PC-3 (cell line): ENCODE results near the gene COL19A1. TPM values are rescaled to one million over a fixed set of nuclear protein-coding genes. Genes with fewer than 3 reads are reported as not detected.
"Not testable (repeated sequence)": the region's sequence is repeated elsewhere in the genome, so short reads cannot be mapped to it uniquely, and the experiment has no call there.

Experiments used
- ATAC-seq: fragments of 200-7000 bp; cut with Tn5 transposase; 2 replicates; pipeline ENCODE4 v1.9.1; 2020; ENCODE audit warnings: mild to moderate bottlenecking, moderate library complexity
- BruUV-seq: library from RNA; stranded (reverse); fragments of 400-500 nt; replicated peaks from 2 replicates; lab custom pipeline; 2021; lab: Mats Ljungman, UMichigan
- CTCF ChIA-PET: fragments of 300-600 bp; sonication (Branson Sonifier 250); formaldehyde crosslinking; loops from one replicate; lab custom pipeline; 2022; ENCODE audit warnings: antibody characterized with exemption; lab: Charles Lee
- POLR2A ChIA-PET: fragments of 300-600 bp; sonication (Branson Sonifier 250); formaldehyde crosslinking; loops from one replicate; lab custom pipeline; 2022; ENCODE audit warnings: antibody characterized with exemption; ENCODE audit not compliant: unreplicated experiment; lab: Charles Lee
- DNase-seq: peaks from one replicate; pipeline ENCODE4 v3.0.0-alpha.2; 2015
- H2AFZ ChIP-seq: fragments of 300-600 bp; sonication (generic); 2 replicates; pipeline ENCODE4 v1.6.0; 2016; ENCODE audit warnings: antibody characterized with exemption, low read length
- H3F3A ChIP-seq: fragments of 300-600 bp; sonication (generic); one replicate; pipeline ENCODE4 v1.6.0; 2017; ENCODE audit warnings: antibody characterized with exemption, low read length, control low read depth, mild to moderate bottlenecking; ENCODE audit not compliant: unreplicated experiment
- H3K27ac ChIP-seq: fragments of 300-600 bp; sonication (generic); 2 replicates; pipeline ENCODE4 v1.5.1; 2016; ENCODE audit warnings: mild to moderate bottlenecking, low read length
- H3K27me3 ChIP-seq: fragments of 300-600 bp; sonication (generic); 2 replicates; pipeline ENCODE4 v1.6.1; 2016; ENCODE audit warnings: low read length, mixed read lengths
- H3K36me3 ChIP-seq: fragments of 300-600 bp; sonication (generic); 2 replicates; pipeline ENCODE4 v1.6.1; 2016; ENCODE audit warnings: low read depth, mixed run types, low read length, mixed read lengths
- H3K4me1 ChIP-seq: fragments of 300-600 bp; sonication (generic); 2 replicates; pipeline ENCODE4 v1.5.1; 2016; ENCODE audit warnings: low read length; ENCODE audit not compliant: insufficient read depth
- H3K4me2 ChIP-seq: fragments of 300-600 bp; sonication (generic); 2 replicates; pipeline ENCODE4 v1.6.0; 2016; ENCODE audit warnings: low read length
- H3K4me3 ChIP-seq: fragments of 300-600 bp; sonication (generic); 2 replicates; pipeline ENCODE4 v1.5.1; 2016; ENCODE audit warnings: mild to moderate bottlenecking, low read length, mixed read lengths
- H3K79me2 ChIP-seq: fragments of 300-600 bp; sonication (generic); 2 replicates; pipeline ENCODE4 v1.6.1; 2017; ENCODE audit warnings: low read length, mixed read lengths
- H3K9ac ChIP-seq: fragments of 300-600 bp; sonication (generic); 2 replicates; pipeline ENCODE4 v1.6.0; 2016; ENCODE audit warnings: mild to moderate bottlenecking, low read length
- H3K9me2 ChIP-seq: fragments of 300-600 bp; sonication (generic); replicated peaks from 2 replicates; pipeline ENCODE4 v1.6.1; 2016; ENCODE audit warnings: mixed run types, low read length, mixed read lengths
- H3K9me3 ChIP-seq: fragments of 300-600 bp; sonication (generic); 2 replicates; pipeline ENCODE4 v1.6.1; 2016; ENCODE audit warnings: low read length, mixed read lengths
- H4K20me1 ChIP-seq: fragments of 300-600 bp; sonication (generic); 2 replicates; pipeline ENCODE4 v1.6.1; 2016; ENCODE audit warnings: low read length, mixed read lengths
- CTCF ChIP-seq: fragments of 300-600 bp; sonication (generic); conservative IDR thresholded peaks from 2 replicates; pipeline ENCODE4 v1.5.1; 2017; ENCODE audit warnings: antibody characterized with exemption, low read depth, mild to moderate bottlenecking, low read length
- EZH2 ChIP-seq: fragments of 300-600 bp; sonication (generic); IDR thresholded peaks from one replicate; pipeline ENCODE4 v1.6.1; 2017; ENCODE audit warnings: antibody characterized with exemption, mild to moderate bottlenecking, low read length; ENCODE audit not compliant: unreplicated experiment
- EZH2phosphoT487 ChIP-seq: fragments of 300-600 bp; sonication (generic); IDR thresholded peaks from 2 replicates; pipeline ENCODE4 v1.6.1; 2018; ENCODE audit warnings: mild to moderate bottlenecking, antibody characterized with exemption, low read length, borderline replicate concordance
- intact Hi-C: fragments of 100-400 bp; cut with micrococcal nuclease; formaldehyde crosslinking; loops from 2 replicates; pipeline ENCODE4 v1.9.0; 2023
- total RNA-seq: library from RNA; depleted of rRNA; stranded (reverse); fragments of >200 nt; gene quantifications from 2 replicates; pipeline ENCODE4 v1.2.3, GENCODE V29; 2014

Gene COL19A1
- total RNA-seq, 1 experiment from 2014 or later: not detected

DNA sequence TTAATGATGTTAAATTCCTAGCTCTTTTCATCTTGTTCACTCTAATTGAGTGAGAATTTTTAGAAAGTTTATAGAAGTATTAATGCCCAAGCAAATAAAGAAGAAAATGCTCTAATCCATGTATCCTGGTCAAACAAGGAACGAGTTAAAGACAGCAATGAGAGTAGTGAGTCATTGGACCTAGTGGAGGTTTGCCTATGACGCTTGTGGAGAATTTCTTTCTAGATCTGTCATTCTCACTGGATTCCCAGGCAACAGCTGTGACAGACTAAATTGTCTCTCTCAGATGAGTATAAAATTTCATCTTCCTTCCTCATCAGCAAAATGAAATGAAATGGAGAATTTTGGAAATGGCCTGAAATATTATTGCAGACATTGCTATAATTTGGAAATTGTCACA lies 127.9 kb downstream of the COL19A1 start:
- no peak overlapping the region for H3K4me2 ChIP-seq
- no peak overlapping the region for H3K4me3 ChIP-seq
- intact Hi-C loops: no loop called here
- no peaks in the 10 kb centered on the region for H3K79me2 ChIP-seq
- H2AFZ ChIP-seq: no peak overlapping the region
- POLR2A ChIA-PET: no interaction called here
- CTCF ChIA-PET: no interaction called here
- H3K9ac ChIP-seq: no peak overlapping the region
- H3K27ac ChIP-seq: no peak overlapping the region
- H3K36me3 ChIP-seq: no peaks in the 10 kb centered on the region
- H3K9me3 ChIP-seq: no peaks in the 10 kb centered on the region
- no peaks in the 10 kb centered on the region for H4K20me1 ChIP-seq
- no peaks in the 10 kb centered on the region for H3K4me1 ChIP-seq
- no peak for ATAC-seq
- no peaks in the 10 kb centered on the region for H3F3A ChIP-seq
- no peaks in the 10 kb centered on the region for H3K9me2 ChIP-seq
- no peak for TF ChIP-seq EZH2phosphoT487
- BruUV-seq: no TSS peak
- peak; percentile 4 for DNase-seq
- 0 out of 2 replicates have a peak, but pooled peaks cover 1% of the 10 kb centered on the region for H3K27me3 ChIP-seq

GRCh38 chr6:70008189-70008588 lies 141.8 kb downstream of the COL19A1 start:
- no peaks in the 10 kb centered on the region for H3K4me1 ChIP-seq
- DNase-seq (no peak), ATAC-seq (no peak)
- ChIA-PET POLR2A (no interaction called here), CTCF (no interaction called here)
- no peak overlapping the region for H2AFZ ChIP-seq
- no peaks in the 10 kb centered on the region for H4K20me1 ChIP-seq
- H3F3A ChIP-seq: no peaks in the 10 kb centered on the region
- no TSS peak for BruUV-seq
- TF ChIP-seq CTCF: no peak
- no peak for TF ChIP-seq EZH2phosphoT487
- no peak for TF ChIP-seq EZH2
- no peaks in the 10 kb centered on the region for H3K36me3 ChIP-seq
- no peak overlapping the region for H3K9ac ChIP-seq
- H3K27me3 ChIP-seq: no peaks in the 10 kb centered on the region
- no peak overlapping the region for H3K4me3 ChIP-seq
- intact Hi-C loops: no loop called here
- no peaks in the 10 kb centered on the region for H3K9me2 ChIP-seq
- H3K9me3 ChIP-seq: no peaks in the 10 kb centered on the region
- no peak overlapping the region for H3K4me2 ChIP-seq
- no peaks in the 10 kb centered on the region for H3K79me2 ChIP-seq
- no peak overlapping the region for H3K27ac ChIP-seq

DNA sequence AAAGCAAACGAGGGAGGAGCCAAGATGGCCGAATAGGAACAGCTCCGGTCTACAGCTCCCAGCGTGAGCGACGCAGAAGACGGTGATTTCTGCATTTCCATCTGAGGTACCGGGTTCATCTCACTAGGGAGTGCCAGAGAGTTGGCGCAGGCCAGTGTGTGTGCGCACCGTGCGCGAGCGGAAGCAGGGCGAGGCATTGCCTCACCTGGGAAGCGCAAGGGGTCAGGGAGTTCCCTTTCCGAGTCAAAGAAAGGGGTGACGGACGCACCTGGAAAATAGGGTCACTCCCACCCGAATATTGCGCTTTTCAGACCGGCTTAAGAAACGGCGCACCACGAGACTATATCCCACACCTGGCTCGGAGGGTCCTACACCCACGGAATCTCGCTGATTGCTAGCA lies 144.0 kb downstream of the COL19A1 start:
- H3K27ac ChIP-seq, intact Hi-C loops, H3K36me3 ChIP-seq, DNase-seq, H3F3A ChIP-seq, CTCF ChIA-PET, BruUV-seq, ATAC-seq, H2AFZ ChIP-seq, H3K4me1 ChIP-seq, POLR2A ChIA-PET, H3K27me3 ChIP-seq, H3K4me2 ChIP-seq, H3K4me3 ChIP-seq, H3K9ac ChIP-seq, H4K20me1 ChIP-seq, H3K9me2 ChIP-seq, H3K79me2 ChIP-seq, H3K9me3 ChIP-seq: not testable (repeated sequence)

DNA sequence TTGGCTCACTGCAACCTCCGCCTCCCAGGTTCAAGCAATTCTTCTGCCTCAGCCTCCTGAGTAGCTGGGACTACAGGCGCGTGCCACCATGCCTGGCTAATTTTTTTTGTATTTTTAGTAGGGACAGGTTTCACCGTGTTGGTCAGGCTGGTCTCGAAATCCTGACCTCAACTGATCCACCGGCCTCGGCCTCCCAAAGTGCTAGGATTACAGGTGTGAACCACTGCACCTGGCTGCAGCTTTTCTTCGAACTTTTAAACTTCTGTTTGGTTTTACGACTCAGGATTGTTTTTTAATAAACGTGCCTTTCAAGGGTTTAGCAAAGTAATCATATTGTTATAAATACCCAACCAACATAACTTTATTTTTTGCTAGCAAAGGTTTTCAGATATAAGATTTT lies 156.8 kb downstream of the COL19A1 start:
- DNase-seq, ATAC-seq, H3K9ac ChIP-seq, H4K20me1 ChIP-seq, H3K9me2 ChIP-seq, H3K27me3 ChIP-seq, H3K4me3 ChIP-seq, H3K9me3 ChIP-seq, H3K27ac ChIP-seq, H3K4me2 ChIP-seq, H3K36me3 ChIP-seq, H2AFZ ChIP-seq, BruUV-seq, intact Hi-C loops, H3K4me1 ChIP-seq, POLR2A ChIA-PET, CTCF ChIA-PET, H3F3A ChIP-seq, H3K79me2 ChIP-seq: not testable (repeated sequence)
